ENCODE results near the gene ITGB3BP. TPM values are rescaled to one million over a fixed set of nuclear protein-coding genes. Genes with fewer than 3 reads are reported as not detected.
"Not testable (repeated sequence)": the region's sequence is repeated elsewhere in the genome, so short reads cannot be mapped to it uniquely, and the experiment has no call there.

Gene ITGB3BP
- total RNA-seq, 1 donor, result 48.0 TPM

- TF ChIP-seq, protein P1, sequence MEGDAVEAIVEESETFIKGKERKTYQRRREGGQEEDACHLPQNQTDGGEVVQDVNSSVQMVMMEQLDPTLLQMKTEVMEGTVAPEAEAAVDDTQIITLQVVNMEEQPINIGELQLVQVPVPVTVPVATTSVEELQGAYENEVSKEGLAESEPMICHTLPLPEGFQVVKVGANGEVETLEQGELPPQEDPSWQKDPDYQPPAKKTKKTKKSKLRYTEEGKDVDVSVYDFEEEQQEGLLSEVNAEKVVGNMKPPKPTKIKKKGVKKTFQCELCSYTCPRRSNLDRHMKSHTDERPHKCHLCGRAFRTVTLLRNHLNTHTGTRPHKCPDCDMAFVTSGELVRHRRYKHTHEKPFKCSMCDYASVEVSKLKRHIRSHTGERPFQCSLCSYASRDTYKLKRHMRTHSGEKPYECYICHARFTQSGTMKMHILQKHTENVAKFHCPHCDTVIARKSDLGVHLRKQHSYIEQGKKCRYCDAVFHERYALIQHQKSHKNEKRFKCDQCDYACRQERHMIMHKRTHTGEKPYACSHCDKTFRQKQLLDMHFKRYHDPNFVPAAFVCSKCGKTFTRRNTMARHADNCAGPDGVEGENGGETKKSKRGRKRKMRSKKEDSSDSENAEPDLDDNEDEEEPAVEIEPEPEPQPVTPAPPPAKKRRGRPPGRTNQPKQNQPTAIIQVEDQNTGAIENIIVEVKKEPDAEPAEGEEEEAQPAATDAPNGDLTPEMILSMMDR (IDR thresholded peaks at IDR 0.05; ENCODE audit: insufficient read depth, low read length), result no peak
- peak; percentile 31 for DNase-seq (ENCODE audit: low read depth)
- H3K4me3 ChIP-seq (ENCODE audit: low read depth, low read length), result no peak overlapping the region
Measured at GRCh38 chr1:63442141-63442475, 80.9 kb downstream of the ITGB3BP start.

- H3K4me3 ChIP-seq (ENCODE audit: low read depth, low read length), result no peak overlapping the region
- TF ChIP-seq, protein P1 (IDR thresholded peaks at IDR 0.05; ENCODE audit: insufficient read depth, low read length), result no peak
- peak; percentile 52 for DNase-seq (ENCODE audit: low read depth)
Measured at GRCh38 chr1:63435161-63435560, 87.9 kb downstream of the ITGB3BP start.

DNA sequence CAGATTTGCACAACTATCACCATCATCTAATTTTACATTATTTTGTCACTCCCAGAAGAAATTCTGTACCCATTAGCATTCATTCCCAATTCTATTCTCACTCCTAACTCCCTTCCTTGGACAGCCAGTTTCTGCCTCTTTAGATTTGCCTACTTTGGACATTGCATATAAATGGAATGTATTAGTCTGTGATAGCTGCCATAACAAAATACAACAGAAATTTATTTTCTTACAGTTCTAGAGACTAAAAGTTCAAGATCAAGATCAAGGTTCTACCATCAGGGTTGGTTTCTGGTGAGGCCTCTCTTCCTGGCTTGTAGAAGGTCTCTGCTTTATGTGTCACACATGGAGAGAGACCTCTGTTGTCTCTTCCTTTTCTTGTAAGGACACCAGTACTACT, 93.7 kb downstream of the ITGB3BP start:
- TF ChIP-seq, protein P1 (IDR thresholded peaks at IDR 0.05; ENCODE audit: insufficient read depth, low read length), result no peak
- no peak for DNase-seq (ENCODE audit: low read depth)
- H3K4me3 ChIP-seq (ENCODE audit: low read depth, low read length), result no peak overlapping the region

DNA sequence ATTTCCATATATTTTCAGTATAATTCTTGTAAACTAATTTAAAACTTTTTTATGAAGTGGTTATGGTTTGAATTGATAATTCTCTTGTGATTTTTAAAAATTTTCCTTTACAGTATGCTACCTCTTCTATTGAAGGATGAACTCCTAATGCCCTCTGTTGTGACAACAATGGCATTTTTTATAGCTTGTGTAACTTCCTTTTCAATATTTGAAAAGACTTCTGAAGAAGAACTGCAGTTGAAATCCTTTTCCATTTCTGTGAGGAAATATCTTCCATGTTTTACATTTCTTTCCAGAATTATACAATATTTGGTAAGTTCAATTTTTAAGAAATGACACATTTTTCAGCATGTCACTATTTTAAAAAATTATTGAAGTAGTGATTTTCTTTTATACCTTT, 94.2 kb downstream of the ITGB3BP start:
- no peak for DNase-seq (ENCODE audit: low read depth)
- TF ChIP-seq, protein P1 (IDR thresholded peaks at IDR 0.05; ENCODE audit: insufficient read depth, low read length), result no peak
- no peak overlapping the region for H3K4me3 ChIP-seq (ENCODE audit: low read depth, low read length)

- no peak for DNase-seq (ENCODE audit: low read depth)
- TF ChIP-seq, protein P1 (IDR thresholded peaks at IDR 0.05; ENCODE audit: insufficient read depth, low read length), result no peak
- no peak overlapping the region for H3K4me3 ChIP-seq (ENCODE audit: low read depth, low read length)
Measured at GRCh38 chr1:63423649-63424048, 99.4 kb downstream of the ITGB3BP start.

DNA sequence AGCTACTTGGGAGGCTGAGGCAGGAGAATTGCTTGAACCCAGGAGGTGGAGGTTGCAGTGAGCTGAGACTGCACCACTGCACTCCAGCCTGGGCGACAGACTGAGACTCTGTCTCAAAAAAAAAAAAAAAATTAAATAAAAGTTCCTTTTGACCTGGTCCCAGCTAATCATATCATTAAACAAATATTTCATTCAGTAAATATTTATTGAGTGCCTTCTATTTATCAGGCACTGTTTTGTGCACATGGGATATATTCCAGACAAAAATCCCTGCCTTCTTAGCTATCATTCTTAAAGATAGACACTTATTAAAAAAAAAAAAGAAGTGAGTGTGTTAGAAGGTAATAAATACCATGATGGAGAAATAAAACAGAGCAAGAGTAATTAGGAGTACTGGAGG, 102.3 kb downstream of the ITGB3BP start:
- not testable (repeated sequence) for H3K4me3 ChIP-seq (ENCODE audit: low read depth, low read length); DNase-seq (ENCODE audit: low read depth)

- H3K4me3 ChIP-seq (ENCODE audit: low read depth, low read length), result no peak overlapping the region
- TF ChIP-seq, protein P1 (IDR thresholded peaks at IDR 0.05; ENCODE audit: insufficient read depth, low read length), result no peak
- no peak for DNase-seq (ENCODE audit: low read depth)
Measured at GRCh38 chr1:63418101-63418500, 104.9 kb downstream of the ITGB3BP start.
